Prostate gland (tissue), 2 donors: ENCODE results near the gene EPHB6. TPM values are rescaled to one million over a fixed set of nuclear protein-coding genes. Genes with fewer than 3 reads are reported as not detected.

Experiments
- DNase-seq: peaks from one replicate; pipeline ENCODE4 v3.0.0-alpha.2; 2019; ENCODE audit warnings: low spot score
- H3K27ac ChIP-seq, 2 donors: fragments of 200-600 bp; sonication (generic); 2 replicates each; pipeline ENCODE4 v1.5.1; 2017 to 2019
- H3K27me3 ChIP-seq: fragments of 200-600 bp; sonication (generic); replicated peaks from 2 replicates; pipeline ENCODE4 v1.5.1; 2019; ENCODE audit not compliant: insufficient read depth
- H3K36me3 ChIP-seq, 2 donors: fragments of 200-600 bp; sonication (generic); 1 replicate in 1 of 2; 2 replicates in 1 of 2; pipeline versions ENCODE4 v1.5.1 to v1.8.1; 2017 to 2019
- H3K4me1 ChIP-seq: fragments of 200-600 bp; sonication (generic); replicated peaks from 2 replicates; pipeline ENCODE4 v1.5.1; 2019
- H3K4me3 ChIP-seq, 2 donors: fragments of 200-600 bp; sonication (generic); 2 replicates each; pipeline ENCODE4 v1.5.1; 2017 to 2019
- H3K9me3 ChIP-seq: fragments of 200-600 bp; sonication (generic); 2 replicates; pipeline ENCODE4 v1.5.1; 2017
- POLR2A ChIP-seq: fragments of 450-650 bp; IDR thresholded peaks from one replicate; pipeline ENCODE4 v1.6.1; 2016; ENCODE audit warnings: antibody characterized with exemption, mild to moderate bottlenecking
- POLR2AphosphoS5 ChIP-seq: sonication (generic); formaldehyde crosslinking; IDR thresholded peaks from one replicate; pipeline ENCODE4 v1.6.1; 2017; ENCODE audit warnings: antibody characterized with exemption
- WGBS: methylation state at CpG from one replicate; pipeline ENCODE4 v1.1.5; 2018; 5-methylcytosine and 5-hydroxymethylcytosine counted together
- intact Hi-C: fragments of 100-400 bp; cut with DNase I; formaldehyde crosslinking; loops from one replicate; pipeline ENCODE4 v1.14.2; 2022
- total RNA-seq, 2 donors: library from RNA; depleted of rRNA; stranded (reverse); fragments of >200 nt; gene quantifications; one replicate each; pipeline ENCODE4 v1.1.0, GENCODE V29; 2016
- TF ChIP-seq, protein P1 (sequence below), 4 experiments: fragments of 200-600 bp in 2 of 4; fragments of 450-650 bp in 2 of 4; sonication (generic) in 2 of 4; IDR thresholded peaks; 1 replicate in 3 of 4; 2 replicates in 1 of 4; pipeline ENCODE4 v1.5.1; 2016 to 2019; ENCODE audit warnings: antibody characterized with exemption in 4 of 4, mild to moderate bottlenecking in 2 of 4, moderate library complexity in 2 of 4

The EPHB6 gene
- total RNA-seq, 2 donors from 2014 or later: 98.1 to 122 TPM

DNA sequence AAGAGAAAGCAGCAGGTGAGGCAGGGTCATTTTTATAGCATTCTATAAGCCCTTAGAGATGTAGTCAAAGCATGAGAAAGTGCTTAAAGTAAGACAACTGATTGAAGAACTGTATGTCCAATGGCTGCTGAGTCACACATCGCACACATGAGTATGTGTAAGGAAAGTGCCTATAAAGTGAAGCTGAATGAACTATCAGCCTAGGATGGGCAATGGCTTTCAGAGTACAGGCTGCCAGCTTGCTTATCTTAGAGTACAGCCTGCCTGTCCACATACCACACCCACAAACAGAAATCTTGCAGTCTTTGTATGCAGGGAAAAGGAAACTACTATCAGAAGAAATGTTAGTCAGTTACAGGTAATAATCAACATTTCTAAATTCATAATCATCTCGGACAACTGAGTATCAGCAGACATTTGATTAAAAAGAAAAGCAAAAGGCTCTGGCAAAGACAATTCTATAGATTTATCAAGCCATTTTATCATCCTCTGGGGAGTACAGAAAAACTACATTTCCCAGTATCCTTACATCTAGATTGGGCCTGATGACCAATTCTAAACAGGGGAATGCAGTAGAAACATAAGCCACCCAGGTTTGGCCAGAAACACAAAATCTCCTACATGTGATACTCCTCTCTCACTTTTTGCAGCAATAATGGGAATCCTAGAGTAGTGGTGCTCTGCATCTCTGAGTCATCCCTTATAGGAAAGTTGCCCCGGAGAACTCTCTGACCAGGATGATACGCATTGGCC is 16.2 kb upstream of the EPHB6 start:
- H3K9me3 ChIP-seq: no peaks in the 10 kb centered on the region
- H3K4me1 ChIP-seq: no peaks in the 10 kb centered on the region
- H3K4me3 ChIP-seq: no peak overlapping the region
- 68% methylated on average over 4 of the region's 4 CpGs for WGBS
- DNase-seq: no peak
- intact Hi-C loops: no loop called here
- no peaks in the 10 kb centered on the region for H3K36me3 ChIP-seq
- TF ChIP-seq POLR2AphosphoS5 (no peak), POLR2A (no peak)
- TF ChIP-seq, protein P1, sequence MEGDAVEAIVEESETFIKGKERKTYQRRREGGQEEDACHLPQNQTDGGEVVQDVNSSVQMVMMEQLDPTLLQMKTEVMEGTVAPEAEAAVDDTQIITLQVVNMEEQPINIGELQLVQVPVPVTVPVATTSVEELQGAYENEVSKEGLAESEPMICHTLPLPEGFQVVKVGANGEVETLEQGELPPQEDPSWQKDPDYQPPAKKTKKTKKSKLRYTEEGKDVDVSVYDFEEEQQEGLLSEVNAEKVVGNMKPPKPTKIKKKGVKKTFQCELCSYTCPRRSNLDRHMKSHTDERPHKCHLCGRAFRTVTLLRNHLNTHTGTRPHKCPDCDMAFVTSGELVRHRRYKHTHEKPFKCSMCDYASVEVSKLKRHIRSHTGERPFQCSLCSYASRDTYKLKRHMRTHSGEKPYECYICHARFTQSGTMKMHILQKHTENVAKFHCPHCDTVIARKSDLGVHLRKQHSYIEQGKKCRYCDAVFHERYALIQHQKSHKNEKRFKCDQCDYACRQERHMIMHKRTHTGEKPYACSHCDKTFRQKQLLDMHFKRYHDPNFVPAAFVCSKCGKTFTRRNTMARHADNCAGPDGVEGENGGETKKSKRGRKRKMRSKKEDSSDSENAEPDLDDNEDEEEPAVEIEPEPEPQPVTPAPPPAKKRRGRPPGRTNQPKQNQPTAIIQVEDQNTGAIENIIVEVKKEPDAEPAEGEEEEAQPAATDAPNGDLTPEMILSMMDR (IDR thresholded peaks at IDR 0.05): no peak
- H3K27ac ChIP-seq: no peak overlapping the region
- H3K27me3 ChIP-seq: no peaks in the 10 kb centered on the region

DNA sequence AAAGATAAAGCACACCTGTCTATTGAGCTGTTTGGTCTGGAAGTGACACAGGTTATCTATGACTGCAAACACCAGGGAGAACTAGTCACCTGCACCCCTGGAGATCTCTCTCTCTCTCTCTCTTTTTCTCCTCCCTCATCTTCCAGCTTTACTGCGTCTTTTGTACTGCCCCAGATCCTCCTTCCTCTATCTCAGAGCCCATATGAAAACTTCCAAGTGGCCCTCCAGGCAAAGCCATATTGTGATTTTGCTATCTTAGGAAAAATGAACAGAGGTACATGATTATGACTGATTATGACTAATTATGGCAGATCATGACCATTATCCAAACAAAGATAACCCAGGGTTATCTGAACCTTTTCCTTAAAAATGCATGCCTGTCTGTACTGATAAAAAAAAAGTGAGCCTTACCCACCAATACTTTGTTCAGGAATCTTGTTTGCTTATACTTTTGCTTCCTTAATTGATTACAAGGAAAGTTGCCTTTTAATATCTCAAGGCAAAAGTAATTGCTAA is 12.6 kb upstream of the EPHB6 start:
- H3K27ac ChIP-seq: no peak overlapping the region
- no peak for DNase-seq
- intact Hi-C loops: no loop called here
- no peaks in the 10 kb centered on the region for H3K27me3 ChIP-seq
- H3K4me3 ChIP-seq: no peak overlapping the region
- H3K36me3 ChIP-seq: no peaks in the 10 kb centered on the region
- no peaks in the 10 kb centered on the region for H3K4me1 ChIP-seq
- 96% methylated on average over 1 of the region's 1 CpG for WGBS
- H3K9me3 ChIP-seq: no peaks in the 10 kb centered on the region
- TF ChIP-seq, protein P1 (IDR thresholded peaks at IDR 0.05): no peak

DNA sequence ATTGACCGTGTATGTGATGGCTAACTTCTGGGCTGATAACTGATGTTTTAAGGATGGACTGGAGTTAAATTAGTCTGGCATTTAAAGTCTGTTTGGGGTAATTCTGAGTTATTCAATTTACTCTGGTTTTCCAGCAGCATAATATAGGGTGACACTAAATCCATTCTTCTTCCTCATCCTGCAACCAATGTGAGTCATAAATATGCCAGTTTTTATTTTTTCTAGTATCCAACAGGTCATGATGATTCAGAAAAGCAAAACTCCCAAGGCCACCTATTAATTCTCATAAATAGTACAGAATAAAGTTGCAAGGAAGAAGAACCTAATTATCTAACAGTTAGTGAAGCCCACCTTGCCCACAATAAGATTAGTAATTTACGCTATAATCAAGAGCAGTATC is 7.5 kb upstream of the EPHB6 start:
- Histone ChIP-seq H3K9me3 (no peaks in the 10 kb centered on the region), H3K4me3 (no peak overlapping the region), H3K27me3 (no peaks in the 10 kb centered on the region), H3K27ac (no peak overlapping the region), H3K36me3 (no peaks in the 10 kb centered on the region), H3K4me1 (no peaks in the 10 kb centered on the region)
- no peak for DNase-seq
- TF ChIP-seq, protein P1 (IDR thresholded peaks at IDR 0.05): no peak
- no peak for TF ChIP-seq POLR2A
- no peak for TF ChIP-seq POLR2AphosphoS5
- WGBS: 89% methylated on average over 2 of the region's 2 CpGs
- intact Hi-C loops: no loop called here

DNA sequence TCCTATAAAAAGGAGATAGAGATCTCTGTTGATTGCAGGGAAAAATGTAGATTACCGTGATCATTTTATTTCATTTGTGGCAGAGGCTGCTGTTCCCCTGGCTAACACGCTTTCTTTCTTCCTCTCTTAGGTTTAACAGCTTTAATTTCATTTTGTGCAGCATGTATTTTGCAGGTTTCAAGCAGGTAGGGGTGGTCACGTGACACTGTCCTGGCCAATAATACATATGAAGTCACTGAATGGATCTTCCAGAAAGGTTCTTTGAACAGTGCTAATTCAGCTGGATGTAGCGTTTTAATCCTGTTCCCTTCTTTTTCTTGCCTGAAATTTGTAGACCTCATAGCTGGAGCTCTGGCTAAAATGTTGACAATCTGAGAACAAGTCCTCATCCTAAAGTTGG is 3.6 kb upstream of the EPHB6 start:
- intact Hi-C loops: loop anchor here (10.0 kb wide), 1 partner anchor 544 kb away; no protein-coding TSS in a partner anchor

More for the DNA sequence above, 3.6 kb upstream of the EPHB6 start:
- no peak overlapping the region for H3K4me3 ChIP-seq
- no peak for DNase-seq
- TF ChIP-seq, protein P1 (IDR thresholded peaks at IDR 0.05): no peak
- TF ChIP-seq POLR2AphosphoS5 (no peak), POLR2A (no peak)
- H3K4me1 ChIP-seq: no peaks in the 10 kb centered on the region
- H3K36me3 ChIP-seq: no peaks in the 10 kb centered on the region
- WGBS: 77% methylated on average over 4 of the region's 4 CpGs
- H3K27ac ChIP-seq: no peak overlapping the region
- H3K27me3 ChIP-seq: no peaks in the 10 kb centered on the region
- H3K9me3 ChIP-seq: no peaks in the 10 kb centered on the region
